ENCODE results near the gene PEX11G. TPM values are rescaled to one million over a fixed set of nuclear protein-coding genes. Genes with fewer than 3 reads are reported as not detected.

PEX11G gene
- total and polyA plus RNA-seq, 10 of the 15 experiments (the other 5 are each of a cell fraction or from before 2014, with no cell fraction given): 0.05 to 1.8 (median 0.73) TPM; not detected in 1

GRCh38 chr19:7461841-7462629 is 26.8 kb downstream of the PEX11G start:
- in situ Hi-C loops (cut with MboI): no loop called here
- Histone ChIP-seq H2AFZ (ENCODE audit: control insufficient read depth, low read depth, low read length) (no peak overlapping the region), H3K27ac (ENCODE audit: control insufficient read depth, insufficient read depth) (no peak overlapping the region), H3K36me3 (ENCODE audit: control insufficient read depth in 2 of 2, insufficient read depth in 2 of 2, low read length in 1 of 2) (peaks cover 3 to 40% of the 10 kb centered on the region in 2 experiments; a peak in 3 of 4 replicates), H3K9ac (ENCODE audit: control insufficient read depth, insufficient read depth, low read length) (no peak overlapping the region), H3K9me3 (replicated peaks; ENCODE audit: control insufficient read depth, insufficient read depth, low read length) (no peaks in the 10 kb centered on the region), H3K27me3 (replicated peaks in 1 of 2; ENCODE audit: control insufficient read depth in 2 of 2, insufficient read depth in 2 of 2, low read length in 1 of 2) (no peaks in the 10 kb centered on the region), H3K4me1 (ENCODE audit: control insufficient read depth, insufficient read depth, low read length) (no peaks in the 10 kb centered on the region), H3K4me3 (no peak overlapping the region), H3K79me2 (ENCODE audit: control insufficient read depth, insufficient read depth, low read length) (no peaks in the 10 kb centered on the region), H3K4me2 (ENCODE audit: control insufficient read depth, insufficient read depth) (no peak overlapping the region), H4K20me1 (ENCODE audit: control insufficient read depth, insufficient read depth) (no peaks in the 10 kb centered on the region)
- TF ChIP-seq HDAC6 (IDR thresholded peaks at IDR 0.05; ENCODE audit: unreplicated experiment) (no peak), ZNF217 (IDR thresholded peaks at IDR 0.05) (no peak), HDGF (IDR thresholded peaks at IDR 0.05) (no peak), GATAD2B (conservative IDR thresholded peaks at IDR 0.05; ENCODE audit: low read depth) (no peak), TCF12 (IDR thresholded peaks at IDR 0.05; ENCODE audit: low read depth, low read length) (no peak), MLLT1 (IDR thresholded peaks at IDR 0.05) (no peak), HCFC1 (IDR thresholded peaks at IDR 0.05; ENCODE audit: low read length) (no peak)
- ChIA-PET CTCF (interaction anchor here (0.8 kb wide), 1 partner anchor 24 kb away, joined by 3 read pairs; no protein-coding TSS in a partner anchor), SMC1A (ENCODE audit: uncharacterized antibody, unreplicated experiment) (interaction anchor here (0.7 kb wide), 1 partner anchor 107 kb away, joined by 3 read pairs; no protein-coding TSS in a partner anchor), POLR2A (no interaction called here), RAD21 (ENCODE audit: unreplicated experiment) (no interaction called here)
- BruUV-seq (replicated peaks): no TSS peak
- intact Hi-C loops (cut with micrococcal nuclease; ENCODE audit: unreplicated experiment): no loop called here
- FAIRE-seq (no peak), DNase-seq (ENCODE audit: low read depth, low spot score) (no peak), ATAC-seq (no peak)
- 98% methylated on average over 28 of the region's 28 CpGs for WGBS (ENCODE audit: insufficient coverage, insufficient replicate concordance, low lambda C conversion rate, missing lambda C conversion rate)

Measured in GM12878 (cell line).